ENCODE measurements around the gene CACNB2.

The CACNB2 gene

DNA sequence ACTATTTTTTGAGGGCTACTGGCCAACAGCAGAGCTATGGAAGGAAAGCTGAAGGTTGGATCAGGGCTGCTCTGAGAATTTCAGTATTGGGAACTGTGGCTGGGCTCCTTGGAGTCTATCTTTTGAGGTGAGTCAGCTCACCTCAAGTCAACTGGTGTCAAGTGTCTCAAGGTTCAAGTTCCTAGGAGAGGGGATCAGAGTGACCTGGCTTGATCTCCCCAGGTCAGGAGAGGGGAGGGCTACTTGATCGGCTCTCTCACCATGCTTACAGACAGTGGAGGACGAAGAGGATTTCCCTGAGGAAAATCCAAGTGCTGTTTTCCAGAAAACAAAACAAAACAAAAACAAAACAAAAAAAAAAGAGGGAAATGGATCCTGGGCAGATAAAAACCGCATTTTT, 132.8 kb downstream of the CACNB2 start:
- ChIA-PET POLR2A (ENCODE audit: low non-redundant PET) (no interaction called here), CTCF (interaction anchor here (0.6 to 0.7 kb wide), 2 partner anchors 41 to 1687 kb away, joined by 3 to 5 read pairs; no protein-coding TSS in a partner anchor)

DNA sequence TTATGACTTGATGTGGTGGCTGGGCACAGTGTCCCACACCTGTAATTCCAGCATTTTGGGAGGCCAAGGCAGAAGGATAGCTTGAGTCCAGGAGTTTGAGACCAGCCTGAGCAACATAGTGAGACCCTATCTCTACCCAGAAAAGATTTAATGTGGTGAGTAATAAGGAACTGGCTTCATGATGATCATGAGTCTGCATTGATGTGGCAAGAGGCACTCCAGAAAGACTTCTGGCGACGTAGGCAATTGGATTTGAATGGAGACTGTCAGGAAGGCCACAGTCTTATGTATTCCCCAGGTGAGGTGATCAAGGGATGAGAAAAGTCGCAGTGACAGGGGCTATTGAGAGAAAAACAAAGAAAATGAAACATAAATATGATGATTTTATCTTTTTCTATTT, 138.0 kb downstream of the CACNB2 start:
- DNase-seq (ENCODE audit: low spot score): no peak
- POLR2A ChIA-PET (ENCODE audit: low non-redundant PET): no interaction called here
- CTCF ChIA-PET: interaction anchor here (0.5 kb wide), 1 partner anchor 34 kb away, joined by 3 read pairs; no protein-coding TSS in a partner anchor
- H3K27ac ChIP-seq: no peak overlapping the region
- TF ChIP-seq, protein P1, sequence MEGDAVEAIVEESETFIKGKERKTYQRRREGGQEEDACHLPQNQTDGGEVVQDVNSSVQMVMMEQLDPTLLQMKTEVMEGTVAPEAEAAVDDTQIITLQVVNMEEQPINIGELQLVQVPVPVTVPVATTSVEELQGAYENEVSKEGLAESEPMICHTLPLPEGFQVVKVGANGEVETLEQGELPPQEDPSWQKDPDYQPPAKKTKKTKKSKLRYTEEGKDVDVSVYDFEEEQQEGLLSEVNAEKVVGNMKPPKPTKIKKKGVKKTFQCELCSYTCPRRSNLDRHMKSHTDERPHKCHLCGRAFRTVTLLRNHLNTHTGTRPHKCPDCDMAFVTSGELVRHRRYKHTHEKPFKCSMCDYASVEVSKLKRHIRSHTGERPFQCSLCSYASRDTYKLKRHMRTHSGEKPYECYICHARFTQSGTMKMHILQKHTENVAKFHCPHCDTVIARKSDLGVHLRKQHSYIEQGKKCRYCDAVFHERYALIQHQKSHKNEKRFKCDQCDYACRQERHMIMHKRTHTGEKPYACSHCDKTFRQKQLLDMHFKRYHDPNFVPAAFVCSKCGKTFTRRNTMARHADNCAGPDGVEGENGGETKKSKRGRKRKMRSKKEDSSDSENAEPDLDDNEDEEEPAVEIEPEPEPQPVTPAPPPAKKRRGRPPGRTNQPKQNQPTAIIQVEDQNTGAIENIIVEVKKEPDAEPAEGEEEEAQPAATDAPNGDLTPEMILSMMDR (conservative IDR thresholded peaks at IDR 0.05; ENCODE audit: low read depth): no peak

More for the DNA sequence above, 132.8 kb downstream of the CACNB2 start:
- TF ChIP-seq, protein P1 (conservative IDR thresholded peaks at IDR 0.05; ENCODE audit: low read depth): no peak
- no peak overlapping the region for H3K27ac ChIP-seq
- no peak for DNase-seq (ENCODE audit: low spot score)

DNA sequence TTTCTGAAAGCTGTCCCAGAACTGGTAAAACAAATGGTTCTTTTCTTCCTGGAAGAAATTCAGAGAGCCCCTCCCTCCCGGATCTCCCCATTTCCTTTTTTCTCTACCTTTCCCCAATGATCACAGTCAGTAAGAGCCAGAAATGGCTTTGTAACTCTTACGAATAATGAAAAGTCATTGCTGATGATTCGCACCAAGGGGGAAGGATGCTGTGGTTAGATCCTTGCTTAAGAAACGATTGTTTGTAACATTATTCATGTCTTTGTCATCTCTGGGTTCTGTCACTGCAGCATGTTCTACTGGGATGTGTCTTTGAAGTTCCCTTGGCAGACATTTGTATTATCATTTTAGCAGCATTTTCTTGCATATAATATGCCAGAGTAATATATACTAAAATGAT, 138.9 kb downstream of the CACNB2 start:
- no peak for DNase-seq (ENCODE audit: low spot score)
- ChIA-PET POLR2A (ENCODE audit: low non-redundant PET) (no interaction called here), CTCF (no interaction called here)

DNA sequence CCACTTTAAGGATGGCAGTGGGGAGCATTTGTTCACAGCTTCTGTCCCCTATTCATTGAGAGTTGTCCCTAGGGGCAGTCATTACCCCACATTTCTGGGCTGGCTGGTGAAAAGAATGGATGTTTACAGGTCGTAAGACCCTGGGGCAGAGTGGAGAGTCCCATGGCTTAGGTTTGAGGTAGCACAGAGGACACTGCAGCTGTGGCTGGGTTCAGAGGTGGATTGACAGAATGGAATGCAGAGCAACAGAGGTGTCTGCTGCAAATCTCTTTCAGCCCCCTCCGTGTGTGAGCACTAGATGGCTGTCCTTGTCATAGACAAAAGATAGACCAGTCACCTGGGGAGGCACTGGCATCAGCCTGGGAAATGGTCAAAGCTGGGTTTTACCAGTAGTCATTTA, 141.9 kb downstream of the CACNB2 start:
- DNase-seq (ENCODE audit: low spot score): no peak
- no peak overlapping the region for H3K27ac ChIP-seq
- TF ChIP-seq, protein P1 (conservative IDR thresholded peaks at IDR 0.05; ENCODE audit: low read depth): no peak
- POLR2A ChIA-PET (ENCODE audit: low non-redundant PET): no interaction called here
- CTCF ChIA-PET: no interaction called here

More for the DNA sequence above, 138.9 kb downstream of the CACNB2 start:
- TF ChIP-seq, protein P1 (conservative IDR thresholded peaks at IDR 0.05; ENCODE audit: low read depth): no peak
- no peak overlapping the region for H3K27ac ChIP-seq

DNA sequence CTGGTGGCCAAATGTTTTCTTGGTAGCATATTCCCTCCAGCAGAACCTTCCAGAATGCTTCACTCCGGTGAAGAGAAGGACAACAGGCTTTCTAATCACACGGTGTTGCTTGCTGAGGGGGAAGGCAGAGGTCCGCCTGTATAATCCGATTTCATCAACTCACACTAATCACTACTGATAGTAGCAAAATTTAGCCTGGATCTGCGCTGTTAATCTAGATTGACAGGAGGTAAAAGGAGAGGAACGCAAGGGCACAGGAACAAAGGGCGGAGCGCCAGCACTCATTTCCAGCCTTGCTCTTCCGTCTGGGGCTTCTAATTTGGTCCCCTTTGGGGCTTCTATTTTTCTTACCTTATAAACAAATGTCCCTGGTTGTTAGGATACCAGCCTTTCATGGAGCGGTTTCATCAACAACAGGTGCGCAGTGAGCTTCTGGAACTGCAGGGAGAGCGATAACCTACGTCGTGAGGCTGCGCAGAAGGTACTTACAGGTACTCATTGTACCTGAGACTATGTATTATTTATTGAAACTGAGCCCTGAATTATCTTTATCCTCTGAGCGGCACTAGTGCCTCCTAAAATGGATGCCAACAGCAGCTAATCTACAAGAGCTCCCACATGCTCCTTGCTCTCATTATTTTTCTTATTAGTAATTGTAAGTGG, 150.6 kb downstream of the CACNB2 start:
- DNase-seq (ENCODE audit: low spot score): no peak
- ChIA-PET POLR2A (ENCODE audit: low non-redundant PET) (no interaction called here), CTCF (interaction anchor here (0.6 kb wide), 1 partner anchor 1822 kb away, joined by 8 read pairs; no protein-coding TSS in a partner anchor)
- no peak overlapping the region for H3K27ac ChIP-seq
- TF ChIP-seq, protein P1 (conservative IDR thresholded peaks at IDR 0.05; ENCODE audit: low read depth): no peak

DNA sequence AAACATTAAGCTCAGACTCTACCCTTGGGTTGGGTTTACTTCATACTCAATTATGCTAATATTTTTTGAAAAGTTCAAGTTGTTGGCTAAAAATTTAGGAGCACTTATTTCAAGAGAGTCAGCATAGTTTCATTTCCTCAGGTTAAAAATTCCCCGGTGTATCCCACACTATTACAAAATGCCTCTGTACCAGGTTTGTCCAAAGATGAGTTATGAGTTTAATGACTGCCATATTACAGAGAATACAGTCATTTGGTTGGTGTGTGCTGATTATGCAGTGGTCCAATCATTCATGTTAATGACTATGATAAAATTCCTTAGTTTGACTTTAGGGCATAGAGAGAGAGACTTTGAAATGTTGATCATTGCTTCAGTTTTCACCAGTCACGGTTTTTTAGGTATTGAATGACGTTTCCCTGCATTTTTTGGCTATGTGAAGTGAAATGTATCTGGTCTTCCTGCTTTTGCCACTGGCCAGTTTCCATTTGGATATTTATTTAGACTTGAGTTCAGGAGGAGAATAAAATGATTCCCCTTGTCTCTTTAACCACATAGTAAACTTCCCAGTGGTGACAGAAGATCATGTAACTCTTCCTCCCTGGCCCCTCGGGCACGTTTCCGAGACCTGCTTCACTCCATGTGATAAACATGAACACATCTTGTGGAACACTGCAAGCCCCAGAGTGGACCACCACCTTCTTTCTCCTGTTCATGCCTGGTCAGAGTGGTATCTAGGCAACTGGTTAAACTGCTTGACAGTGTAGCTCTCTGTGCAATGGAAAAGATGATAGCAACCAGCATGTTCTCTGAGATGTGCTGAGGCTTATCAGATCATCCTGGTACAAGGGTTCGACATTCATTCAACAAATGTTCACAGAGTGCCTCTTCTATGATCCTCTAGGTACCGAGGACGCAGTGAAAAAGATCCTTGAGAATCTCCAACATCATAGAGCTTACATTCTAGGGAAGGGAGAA, 153.6 kb downstream of the CACNB2 start:
- no peak overlapping the region for H3K27ac ChIP-seq
- POLR2A ChIA-PET (ENCODE audit: low non-redundant PET): no interaction called here
- TF ChIP-seq, protein P1 (conservative IDR thresholded peaks at IDR 0.05; ENCODE audit: low read depth): no peak
- CTCF ChIA-PET: no interaction called here
- no peak for DNase-seq (ENCODE audit: low spot score)

All from RWPE1 (cell line).